GM20000 (cell line): ENCODE measurements around the gene WFIKKN1.

Source experiments
- DNase-seq: peaks from one replicate; pipeline ENCODE4 v3.0.0; 2012; ENCODE audit warnings: low spot score
- TF ChIP-seq, protein P1 (sequence below): IDR thresholded peaks from 2 replicates; pipeline ENCODE4 v1.5.1; 2012; ENCODE audit warnings: mild to moderate bottlenecking, control low read depth; ENCODE audit errors: extremely low read depth, missing control alignments

Gene WFIKKN1

DNA sequence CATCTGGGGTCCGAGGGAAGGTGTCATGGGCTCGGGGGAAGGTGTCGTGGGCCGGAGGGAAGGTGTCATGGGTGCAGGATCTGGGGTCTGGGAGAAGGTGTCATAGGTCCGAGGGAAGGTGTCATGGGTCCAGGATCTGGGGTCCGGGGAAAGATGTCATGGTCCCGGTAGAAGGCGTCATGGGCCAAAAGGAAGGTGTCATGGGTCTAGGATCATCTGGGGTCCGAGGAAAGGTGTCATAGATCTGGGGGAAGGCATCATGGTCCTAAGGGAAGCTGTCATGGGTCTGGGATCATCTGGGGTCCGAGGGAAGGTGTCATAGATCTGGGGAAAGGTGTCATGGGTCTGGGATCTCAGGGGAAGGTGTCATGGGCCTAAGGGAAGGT lies 40.0 kb upstream of the WFIKKN1 start:
- DNase-seq = no peak
- TF ChIP-seq, protein P1, sequence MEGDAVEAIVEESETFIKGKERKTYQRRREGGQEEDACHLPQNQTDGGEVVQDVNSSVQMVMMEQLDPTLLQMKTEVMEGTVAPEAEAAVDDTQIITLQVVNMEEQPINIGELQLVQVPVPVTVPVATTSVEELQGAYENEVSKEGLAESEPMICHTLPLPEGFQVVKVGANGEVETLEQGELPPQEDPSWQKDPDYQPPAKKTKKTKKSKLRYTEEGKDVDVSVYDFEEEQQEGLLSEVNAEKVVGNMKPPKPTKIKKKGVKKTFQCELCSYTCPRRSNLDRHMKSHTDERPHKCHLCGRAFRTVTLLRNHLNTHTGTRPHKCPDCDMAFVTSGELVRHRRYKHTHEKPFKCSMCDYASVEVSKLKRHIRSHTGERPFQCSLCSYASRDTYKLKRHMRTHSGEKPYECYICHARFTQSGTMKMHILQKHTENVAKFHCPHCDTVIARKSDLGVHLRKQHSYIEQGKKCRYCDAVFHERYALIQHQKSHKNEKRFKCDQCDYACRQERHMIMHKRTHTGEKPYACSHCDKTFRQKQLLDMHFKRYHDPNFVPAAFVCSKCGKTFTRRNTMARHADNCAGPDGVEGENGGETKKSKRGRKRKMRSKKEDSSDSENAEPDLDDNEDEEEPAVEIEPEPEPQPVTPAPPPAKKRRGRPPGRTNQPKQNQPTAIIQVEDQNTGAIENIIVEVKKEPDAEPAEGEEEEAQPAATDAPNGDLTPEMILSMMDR = no peak

DNA sequence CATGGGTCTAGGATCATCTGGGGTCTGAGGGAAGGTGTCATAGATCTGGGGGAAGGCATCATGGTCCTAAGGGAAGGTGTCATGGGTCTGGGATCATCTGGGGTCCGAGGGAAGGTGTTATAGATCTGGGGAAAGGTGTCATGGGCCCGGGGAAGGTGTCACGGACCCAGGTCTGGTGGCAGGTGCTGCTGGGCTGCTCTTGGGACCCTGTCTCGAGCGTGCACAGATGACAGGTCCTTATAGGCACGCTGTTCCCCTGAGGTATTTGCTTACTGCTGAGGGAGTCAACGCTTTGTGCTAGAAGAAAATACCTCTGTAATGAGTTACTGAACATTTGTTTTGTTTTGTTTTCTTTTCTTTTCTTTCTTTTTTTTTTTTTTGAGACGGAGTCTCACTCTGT lies 39.6 kb upstream of the WFIKKN1 start:
- TF ChIP-seq, protein P1 = no peak
- DNase-seq = no peak

- TF ChIP-seq, protein P1 = no peak
Observed at GRCh38 chr16:591892-592517, 38.8 kb upstream of the WFIKKN1 start.

DNA sequence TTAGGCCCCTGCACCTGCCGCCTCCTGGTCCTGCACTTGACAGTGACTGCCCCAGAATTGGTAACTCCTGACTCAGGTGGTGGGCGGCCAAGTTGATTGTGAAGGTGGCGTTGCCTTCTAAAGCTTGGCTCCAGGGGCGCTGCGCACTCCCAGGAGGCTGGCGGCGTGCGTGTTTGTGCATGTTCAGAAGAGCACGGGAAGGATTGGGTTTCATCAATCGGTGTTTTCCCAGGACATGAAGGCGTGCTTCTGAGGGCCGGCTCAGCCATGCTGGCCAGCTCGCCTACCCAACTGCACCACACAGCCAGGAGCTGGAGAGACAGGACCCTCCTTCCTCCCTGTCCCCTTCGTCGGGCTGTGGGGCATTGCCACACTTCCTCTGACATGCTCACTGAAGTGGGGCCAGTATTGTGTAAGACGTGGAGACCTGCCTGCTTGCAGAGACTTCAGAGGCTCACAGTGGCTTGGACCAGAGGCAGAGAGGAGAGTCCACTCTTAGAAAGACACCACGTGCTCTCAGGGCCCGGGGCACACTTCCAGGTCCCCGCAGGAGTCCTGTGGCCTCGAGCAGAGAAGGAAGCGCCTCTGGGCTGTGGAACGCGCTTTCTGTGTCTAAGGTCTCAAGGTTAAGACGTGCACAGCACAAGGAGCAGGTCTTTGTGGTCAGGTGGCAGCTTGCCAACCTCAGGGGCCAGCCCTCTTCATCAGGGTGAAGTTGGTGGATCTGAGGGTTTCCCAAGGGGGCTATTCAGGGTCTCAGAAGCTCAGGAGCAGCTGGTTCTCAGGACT lies 38.1 kb upstream of the WFIKKN1 start:
- TF ChIP-seq, protein P1 = no peak
- DNase-seq = no peak

More at GRCh38 chr16:591892-592517, 38.8 kb upstream of the WFIKKN1 start:
- DNase-seq = no peak

GRCh38 chr16:593406-593805 lies 37.4 kb upstream of the WFIKKN1 start:
- TF ChIP-seq, protein P1 = no peak
- no peak for DNase-seq

DNA sequence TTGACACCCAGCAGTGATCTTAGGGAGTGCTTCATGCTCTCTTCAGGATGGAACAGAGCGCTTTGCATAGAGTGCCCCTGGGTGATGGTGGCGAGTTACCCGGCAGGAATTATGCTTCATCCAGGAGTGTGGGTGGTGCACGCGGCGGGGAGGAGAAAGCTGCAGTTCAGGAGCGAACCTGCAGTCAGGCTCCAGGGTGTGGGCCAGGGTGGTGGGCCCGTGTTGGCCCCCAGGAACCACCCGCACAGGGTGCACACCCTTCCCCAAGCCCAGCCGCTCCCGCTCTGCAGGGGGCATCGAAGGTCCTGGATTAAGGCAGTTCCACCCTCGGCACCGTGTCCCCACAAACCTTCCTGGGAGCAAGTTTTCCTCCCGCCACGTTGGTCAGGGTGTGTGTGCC lies 37.0 kb upstream of the WFIKKN1 start:
- TF ChIP-seq, protein P1 = no peak
- DNase-seq = no peak

- TF ChIP-seq, protein P1 = no peak
- DNase-seq = no peak
Observed at GRCh38 chr16:595094-595528, 35.7 kb upstream of the WFIKKN1 start.
